HEK293 (cell line): Measurements from ENCODE around the gene BBOF1.

Source experiments
- SETDB1 ChIP-seq: IDR thresholded peaks from one replicate; pipeline ENCODE4 v1.6.1; 2017; ENCODE audit warnings: mild to moderate bottlenecking, low read length, moderate library complexity, mixed read lengths; ENCODE audit not compliant: insufficient read length
- YY1 ChIP-seq: fragments of 450-650 bp; formaldehyde crosslinking; IDR thresholded peaks from 2 replicates; pipeline ENCODE4 v1.5.1; 2018; ENCODE audit warnings: missing biosample characterization, missing genetic modification characterization
- ZBTB8A ChIP-seq: fragments of 450-650 bp; formaldehyde crosslinking; IDR thresholded peaks from 2 replicates; pipeline ENCODE4 v1.5.1; 2016; ENCODE audit warnings: missing biosample characterization, missing genetic modification characterization
- ZNF792 ChIP-seq: fragments of 450-650 bp; formaldehyde crosslinking; IDR thresholded peaks from 2 replicates; pipeline ENCODE4 v1.5.1; 2016; ENCODE audit warnings: missing biosample characterization, missing genetic modification characterization
- ZNF830 ChIP-seq: fragments of 450-650 bp; IDR thresholded peaks from 2 replicates; pipeline ENCODE4 v1.5.0; 2018; ENCODE audit warnings: missing biosample characterization, missing genetic modification characterization, low read depth, mild to moderate bottlenecking, moderate library complexity
- TF ChIP-seq, protein P1 (sequence below): fragments of 450-650 bp; formaldehyde crosslinking; IDR thresholded peaks from 2 replicates; pipeline ENCODE4 v1.5.1; 2016; ENCODE audit warnings: missing biosample characterization, missing genetic modification characterization
- TF ChIP-seq, protein P2 (sequence below): fragments of 450-650 bp; formaldehyde crosslinking; IDR thresholded peaks from 2 replicates; pipeline ENCODE4 v1.5.1; 2017; ENCODE audit warnings: missing biosample characterization, missing genetic modification characterization
- TF ChIP-seq, protein P3 (sequence below): fragments of 450-650 bp; formaldehyde crosslinking; optimal IDR thresholded peaks from 2 replicates; pipeline ENCODE3; 2016; ENCODE audit warnings: missing biosample characterization, mild to moderate bottlenecking, missing genetic modification characterization
- TF ChIP-seq, protein P4 (sequence below): fragments of 450-650 bp; formaldehyde crosslinking; conservative IDR thresholded peaks from 2 replicates; pipeline ENCODE4 v1.5.1; 2016; ENCODE audit warnings: low read depth, missing biosample characterization, missing genetic modification characterization

DNA sequence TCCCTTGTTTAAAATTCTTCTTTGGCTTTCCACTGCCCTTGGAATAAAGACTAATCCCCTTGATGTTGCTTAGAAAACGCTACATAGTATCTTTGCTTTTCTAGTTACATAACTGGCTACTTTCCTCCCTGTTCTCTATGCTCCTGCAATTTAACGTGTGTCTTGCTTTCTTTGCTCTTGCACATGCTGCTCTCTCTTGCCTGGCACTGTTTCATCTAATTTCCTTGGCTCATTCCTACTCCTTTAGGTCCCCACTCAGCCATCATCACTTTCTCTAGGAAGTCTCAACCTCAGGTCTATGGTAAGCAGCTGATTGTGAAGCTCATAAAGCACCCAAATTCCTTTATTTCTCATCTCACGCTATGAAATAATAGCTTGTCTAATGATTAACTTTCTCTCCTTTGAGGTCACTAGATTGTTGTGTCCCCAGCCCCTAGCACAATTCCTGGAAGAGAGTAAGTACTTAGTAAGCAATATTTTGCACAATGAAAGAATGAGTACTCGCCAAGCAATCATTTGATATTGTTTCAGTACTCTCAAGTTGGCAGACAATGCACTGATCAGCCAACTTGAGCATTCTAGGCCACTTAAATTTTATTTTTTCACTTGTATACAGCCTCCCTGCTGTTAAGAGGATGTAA, 61.8 kb downstream of the BBOF1 start:
- TF ChIP-seq ZNF792 (tag by site-specific recombination) (no peak), ZBTB8A (tag by site-specific recombination) (no peak), SETDB1 (no peak), ZNF830 (no peak), YY1 (tag by site-specific recombination) (no peak)
- TF ChIP-seq, protein P1, sequence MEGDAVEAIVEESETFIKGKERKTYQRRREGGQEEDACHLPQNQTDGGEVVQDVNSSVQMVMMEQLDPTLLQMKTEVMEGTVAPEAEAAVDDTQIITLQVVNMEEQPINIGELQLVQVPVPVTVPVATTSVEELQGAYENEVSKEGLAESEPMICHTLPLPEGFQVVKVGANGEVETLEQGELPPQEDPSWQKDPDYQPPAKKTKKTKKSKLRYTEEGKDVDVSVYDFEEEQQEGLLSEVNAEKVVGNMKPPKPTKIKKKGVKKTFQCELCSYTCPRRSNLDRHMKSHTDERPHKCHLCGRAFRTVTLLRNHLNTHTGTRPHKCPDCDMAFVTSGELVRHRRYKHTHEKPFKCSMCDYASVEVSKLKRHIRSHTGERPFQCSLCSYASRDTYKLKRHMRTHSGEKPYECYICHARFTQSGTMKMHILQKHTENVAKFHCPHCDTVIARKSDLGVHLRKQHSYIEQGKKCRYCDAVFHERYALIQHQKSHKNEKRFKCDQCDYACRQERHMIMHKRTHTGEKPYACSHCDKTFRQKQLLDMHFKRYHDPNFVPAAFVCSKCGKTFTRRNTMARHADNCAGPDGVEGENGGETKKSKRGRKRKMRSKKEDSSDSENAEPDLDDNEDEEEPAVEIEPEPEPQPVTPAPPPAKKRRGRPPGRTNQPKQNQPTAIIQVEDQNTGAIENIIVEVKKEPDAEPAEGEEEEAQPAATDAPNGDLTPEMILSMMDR (tag by site-specific recombination): no peak
- TF ChIP-seq, protein P2, sequence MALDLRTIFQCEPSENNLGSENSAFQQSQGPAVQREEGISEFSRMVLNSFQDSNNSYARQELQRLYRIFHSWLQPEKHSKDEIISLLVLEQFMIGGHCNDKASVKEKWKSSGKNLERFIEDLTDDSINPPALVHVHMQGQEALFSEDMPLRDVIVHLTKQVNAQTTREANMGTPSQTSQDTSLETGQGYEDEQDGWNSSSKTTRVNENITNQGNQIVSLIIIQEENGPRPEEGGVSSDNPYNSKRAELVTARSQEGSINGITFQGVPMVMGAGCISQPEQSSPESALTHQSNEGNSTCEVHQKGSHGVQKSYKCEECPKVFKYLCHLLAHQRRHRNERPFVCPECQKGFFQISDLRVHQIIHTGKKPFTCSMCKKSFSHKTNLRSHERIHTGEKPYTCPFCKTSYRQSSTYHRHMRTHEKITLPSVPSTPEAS: no peak
- TF ChIP-seq, protein P3, sequence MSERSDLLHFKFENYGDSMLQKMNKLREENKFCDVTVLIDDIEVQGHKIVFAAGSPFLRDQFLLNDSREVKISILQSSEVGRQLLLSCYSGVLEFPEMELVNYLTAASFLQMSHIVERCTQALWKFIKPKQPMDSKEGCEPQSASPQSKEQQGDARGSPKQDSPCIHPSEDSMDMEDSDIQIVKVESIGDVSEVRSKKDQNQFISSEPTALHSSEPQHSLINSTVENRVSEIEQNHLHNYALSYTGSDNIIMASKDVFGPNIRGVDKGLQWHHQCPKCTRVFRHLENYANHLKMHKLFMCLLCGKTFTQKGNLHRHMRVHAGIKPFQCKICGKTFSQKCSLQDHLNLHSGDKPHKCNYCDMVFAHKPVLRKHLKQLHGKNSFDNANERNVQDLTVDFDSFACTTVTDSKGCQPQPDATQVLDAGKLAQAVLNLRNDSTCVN: no peak
- TF ChIP-seq, protein P4, sequence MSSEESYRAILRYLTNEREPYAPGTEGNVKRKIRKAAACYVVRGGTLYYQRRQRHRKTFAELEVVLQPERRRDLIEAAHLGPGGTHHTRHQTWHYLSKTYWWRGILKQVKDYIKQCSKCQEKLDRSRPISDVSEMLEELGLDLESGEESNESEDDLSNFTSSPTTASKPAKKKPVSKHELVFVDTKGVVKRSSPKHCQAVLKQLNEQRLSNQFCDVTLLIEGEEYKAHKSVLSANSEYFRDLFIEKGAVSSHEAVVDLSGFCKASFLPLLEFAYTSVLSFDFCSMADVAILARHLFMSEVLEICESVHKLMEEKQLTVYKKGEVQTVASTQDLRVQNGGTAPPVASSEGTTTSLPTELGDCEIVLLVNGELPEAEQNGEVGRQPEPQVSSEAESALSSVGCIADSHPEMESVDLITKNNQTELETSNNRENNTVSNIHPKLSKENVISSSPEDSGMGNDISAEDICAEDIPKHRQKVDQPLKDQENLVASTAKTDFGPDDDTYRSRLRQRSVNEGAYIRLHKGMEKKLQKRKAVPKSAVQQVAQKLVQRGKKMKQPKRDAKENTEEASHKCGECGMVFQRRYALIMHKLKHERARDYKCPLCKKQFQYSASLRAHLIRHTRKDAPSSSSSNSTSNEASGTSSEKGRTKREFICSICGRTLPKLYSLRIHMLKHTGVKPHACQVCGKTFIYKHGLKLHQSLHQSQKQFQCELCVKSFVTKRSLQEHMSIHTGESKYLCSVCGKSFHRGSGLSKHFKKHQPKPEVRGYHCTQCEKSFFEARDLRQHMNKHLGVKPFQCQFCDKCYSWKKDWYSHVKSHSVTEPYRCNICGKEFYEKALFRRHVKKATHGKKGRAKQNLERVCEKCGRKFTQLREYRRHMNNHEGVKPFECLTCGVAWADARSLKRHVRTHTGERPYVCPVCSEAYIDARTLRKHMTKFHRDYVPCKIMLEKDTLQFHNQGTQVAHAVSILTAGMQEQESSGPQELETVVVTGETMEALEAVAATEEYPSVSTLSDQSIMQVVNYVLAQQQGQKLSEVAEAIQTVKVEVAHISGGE (tag by site-specific recombination): no peak
